ENCODE data around the gene RNF146. TPM values are rescaled to one million over a fixed set of nuclear protein-coding genes. Genes with fewer than 3 reads are reported as not detected.
A peak's percentile ranks its signal among the peaks of the same experiment; 100 is the strongest.

RNF146 gene
- polyA plus RNA-seq, 2 of the 4 experiments (the other 2 are of a cell fraction) = 18.9 to 33.2 TPM

- DNase-seq (ENCODE audit: low read depth in 1 of 2, low spot score in 1 of 2) (no peak), ATAC-seq (no peak), FAIRE-seq (no peak)
- Histone ChIP-seq H3K9me3 (no peaks in the 10 kb centered on the region), H3K4me1 (no peaks in the 10 kb centered on the region; the same call in 2 of the 3 replicates), H3K27ac (no peak overlapping the region), H3K4me2 (no peak overlapping the region), H3K4me3 (no peak overlapping the region)
- ChIA-PET CTCF (interaction anchor here (0.6 to 1.0 kb wide), 3 partner anchors 13 to 242 kb away, joined by 3 to 5 read pairs (median 4); no protein-coding TSS in a partner anchor), POLR2A (no interaction called here)
- WGBS (ENCODE audit: missing lambda C conversion rate) = 91% methylated on average over 4 of the region's 4 CpGs
- TF ChIP-seq ZNF302 (CRISPR knock-in tag; IDR thresholded peaks at IDR 0.05) (no peak), CHD2 (IDR thresholded peaks at IDR 0.05; ENCODE audit: low read length, partially characterized antibody) (no peak)
These were observed 30.9 kb downstream of the RNF146 start for GRCh38 chr6:127297502-127298070.

- WGBS (ENCODE audit: missing lambda C conversion rate) = 79% methylated on average over 2 of the region's 2 CpGs
- CTCF ChIA-PET = no interaction called here
These were observed 31.8 kb downstream of the RNF146 start for GRCh38 chr6:127298475-127298874.

DNA sequence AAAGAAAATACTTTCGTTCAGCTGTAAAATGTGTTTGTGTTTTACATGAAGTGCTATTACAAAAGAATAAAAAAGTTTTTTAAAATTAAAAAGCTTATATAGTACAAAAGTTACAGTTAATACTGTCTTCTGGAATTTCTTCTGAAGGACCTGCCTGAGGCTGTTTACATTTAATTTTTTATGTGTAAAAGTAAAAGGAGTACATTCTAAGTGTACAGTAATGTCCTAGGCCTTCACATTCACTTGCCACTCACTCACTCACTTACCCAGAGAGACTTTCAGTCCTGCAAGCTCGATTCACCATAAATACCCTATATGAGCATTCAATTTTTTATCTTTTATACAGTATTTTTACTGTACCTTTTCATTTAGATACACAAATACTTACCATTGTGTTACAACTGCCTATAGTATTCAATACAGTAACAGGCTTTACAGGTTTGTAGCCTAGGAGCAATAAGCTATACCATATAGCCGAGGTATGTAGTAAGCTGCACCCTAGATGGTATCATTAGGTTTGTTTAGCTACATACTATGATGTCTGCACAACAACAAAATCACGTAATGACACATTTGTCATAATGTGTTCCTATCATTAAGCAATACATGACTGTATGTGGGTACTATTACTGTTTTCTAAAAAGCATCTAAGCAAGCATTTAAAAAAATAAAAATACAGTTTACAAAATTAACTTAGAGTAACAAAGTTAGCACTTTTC, 33.0 kb downstream of the RNF146 start:
- no peaks in the 10 kb centered on the region for H3K9me3 ChIP-seq
- ChIA-PET CTCF (interaction anchor here (1.0 kb wide), 1 partner anchor 121 kb away, joined by 3 read pairs; no protein-coding TSS in a partner anchor), POLR2A (no interaction called here)
- no peak overlapping the region for H3K27ac ChIP-seq
- DNase-seq (ENCODE audit: low read depth in 1 of 2, low spot score in 1 of 2) (no peak), ATAC-seq (no peak), FAIRE-seq (no peak)
- 89% methylated on average over 4 of the region's 4 CpGs for WGBS (ENCODE audit: missing lambda C conversion rate)
- TF ChIP-seq, protein P1, sequence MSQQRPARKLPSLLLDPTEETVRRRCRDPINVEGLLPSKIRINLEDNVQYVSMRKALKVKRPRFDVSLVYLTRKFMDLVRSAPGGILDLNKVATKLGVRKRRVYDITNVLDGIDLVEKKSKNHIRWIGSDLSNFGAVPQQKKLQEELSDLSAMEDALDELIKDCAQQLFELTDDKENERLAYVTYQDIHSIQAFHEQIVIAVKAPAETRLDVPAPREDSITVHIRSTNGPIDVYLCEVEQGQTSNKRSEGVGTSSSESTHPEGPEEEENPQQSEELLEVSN (IDR thresholded peaks at IDR 0.05; ENCODE audit: borderline replicate concordance, low read depth) = no peak
- TF ChIP-seq FOXS1 (CRISPR knock-in tag; IDR thresholded peaks at IDR 0.05) = no peak
- no peak for TF ChIP-seq JUN (IDR thresholded peaks at IDR 0.05)
- TF ChIP-seq, protein P2, sequence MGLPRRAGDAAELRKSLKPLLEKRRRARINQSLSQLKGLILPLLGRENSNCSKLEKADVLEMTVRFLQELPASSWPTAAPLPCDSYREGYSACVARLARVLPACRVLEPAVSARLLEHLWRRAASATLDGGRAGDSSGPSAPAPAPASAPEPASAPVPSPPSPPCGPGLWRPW (IDR thresholded peaks at IDR 0.05) = no peak
- TF ChIP-seq NR3C1 (IDR thresholded peaks at IDR 0.05) = no peak
- no peak for TF ChIP-seq POLR2A (IDR thresholded peaks at IDR 0.05; ENCODE audit: low read length)
- no peak for TF ChIP-seq SREBF2 (IDR thresholded peaks at IDR 0.05)
- no peak for TF ChIP-seq RARB (CRISPR knock-in tag; IDR thresholded peaks at IDR 0.05)
- no peak overlapping the region for H3K4me2 ChIP-seq
- no peak overlapping the region for H3K4me3 ChIP-seq
- H3K4me1 ChIP-seq = no peaks in the 10 kb centered on the region; the same call in 2 of the 3 replicates

More at GRCh38 chr6:127298475-127298874, 31.8 kb downstream of the RNF146 start:
- TF ChIP-seq CEBPB (IDR thresholded peaks at IDR 0.05) (no peak), HMGXB4 (CRISPR knock-in tag; IDR thresholded peaks at IDR 0.05; ENCODE audit: borderline replicate concordance) (no peak), HDAC2 (IDR thresholded peaks at IDR 0.05) (no peak), FOXS1 (CRISPR knock-in tag; IDR thresholded peaks at IDR 0.05) (no peak)
- Histone ChIP-seq H3K4me3 (no peak overlapping the region), H3K4me1 (no peaks in the 10 kb centered on the region; the same call in 2 of the 3 replicates), H3K9me3 (no peaks in the 10 kb centered on the region), H3K27ac (no peak overlapping the region), H3K4me2 (no peak overlapping the region)
- FAIRE-seq (no peak), DNase-seq (ENCODE audit: low read depth in 1 of 2, low spot score in 1 of 2) (no peak), ATAC-seq (no peak)
- POLR2A ChIA-PET = no interaction called here

GRCh38 chr6:127300411-127300810, 33.7 kb downstream of the RNF146 start:
- CTCF ChIA-PET = interaction anchor here (0.7 kb wide), 1 partner anchor 15 kb away, joined by 3 read pairs; no protein-coding TSS in a partner anchor
- no peak for FAIRE-seq
- Histone ChIP-seq H3K4me3 (no peak overlapping the region), H3K4me2 (no peak overlapping the region), H3K27ac (no peak overlapping the region), H3K9me3 (no peaks in the 10 kb centered on the region), H3K4me1 (no peaks in the 10 kb centered on the region; the same call in 2 of the 3 replicates)
- ATAC-seq = no peak
- DNase-seq (ENCODE audit: low read depth in 1 of 2, low spot score in 1 of 2) = peak in 1 of 2 experiments; percentile 6
- POLR2A ChIA-PET = no interaction called here
- TF ChIP-seq MYC (IDR thresholded peaks at IDR 0.05; ENCODE audit: borderline replicate concordance, low read length) (no peak), HOXB13 (CRISPR knock-in tag; IDR thresholded peaks at IDR 0.05; ENCODE audit: low read depth) (no peak), RNF2 (IDR thresholded peaks at IDR 0.05; ENCODE audit: borderline replicate concordance, low read depth) (no peak), JUN (IDR thresholded peaks at IDR 0.05) (no peak), MAX (IDR thresholded peaks at IDR 0.05) (no peak), MAFK (IDR thresholded peaks at IDR 0.05; ENCODE audit: partially characterized antibody) (no peak), EP300 (IDR thresholded peaks at IDR 0.05) (no peak)
